Immature natural killer cell (primary cell): Measurements from ENCODE around the gene TMEM270. TPM values are rescaled to one million over a fixed set of nuclear protein-coding genes. Genes with fewer than 3 reads are reported as not detected.

Experiments used
- DNase-seq, 3 donors: peaks; one replicate each; pipeline ENCODE4 v3.0.0; 2022; ENCODE audit warnings: mixed read lengths in 1 of 3
- H3K27ac Mint-ChIP-seq, 6 donors: one replicate each; pipeline ENCODE4 v1.8.0; 2020; ENCODE audit warnings: mixed read lengths in 6 of 6, mild to moderate bottlenecking in 5 of 6, inconsistent platforms in 4 of 6, moderate library complexity in 3 of 6
- H3K27me3 Mint-ChIP-seq, 3 donors: one replicate each; pipeline ENCODE4 v1.8.0; 2020 to 2021; ENCODE audit warnings: low read depth in 3 of 3, mild to moderate bottlenecking in 3 of 3, mixed read lengths in 3 of 3, moderate library complexity in 3 of 3, inconsistent platforms in 1 of 3
- H3K36me3 Mint-ChIP-seq, 3 donors: one replicate each; pipeline ENCODE4 v1.8.0; 2020; ENCODE audit warnings: mixed read lengths in 3 of 3, inconsistent platforms in 2 of 3, mild to moderate bottlenecking in 2 of 3
- H3K4me1 Mint-ChIP-seq, 2 donors: one replicate each; pipeline ENCODE4 v1.8.0; 2020; ENCODE audit warnings: inconsistent platforms in 2 of 2, mild to moderate bottlenecking in 2 of 2, mixed read lengths in 2 of 2, moderate library complexity in 1 of 2
- H3K4me3 Mint-ChIP-seq, 5 donors: one replicate each; pipeline ENCODE4 v1.8.0; 2020; ENCODE audit warnings: mild to moderate bottlenecking in 5 of 5, mixed read lengths in 5 of 5, inconsistent platforms in 3 of 5, moderate library complexity in 3 of 5
- H3K9me3 Mint-ChIP-seq, 6 donors: one replicate each; pipeline ENCODE4 v1.8.0; 2020; ENCODE audit warnings: mild to moderate bottlenecking in 6 of 6, mixed read lengths in 6 of 6, inconsistent platforms in 4 of 6, moderate library complexity in 3 of 6
- polyA plus RNA-seq, 3 donors: library from polyadenylated mRNA; unstranded; fragments of 300-500 nt; fragmentation: Illumina TruSeq; gene quantifications; one replicate each; pipeline ENCODE4 v1.2.3, GENCODE V29; 2021

Gene TMEM270
- polyA plus RNA-seq, 3 donors from 2014 or later: not detected

GRCh38 chr7:73893342-73894101 is 32.6 kb downstream of the TMEM270 start:
- H3K27me3 Mint-ChIP-seq: peaks cover 0 to 8% (median 3%) of the 10 kb centered on the region in 3 donors
- no peak for DNase-seq
- no peaks in the 10 kb centered on the region for H3K9me3 Mint-ChIP-seq
- no peak overlapping the region for H3K27ac Mint-ChIP-seq
- H3K36me3 Mint-ChIP-seq: no peaks in the 10 kb centered on the region
- no peak overlapping the region for H3K4me3 Mint-ChIP-seq
- no peaks in the 10 kb centered on the region for H3K4me1 Mint-ChIP-seq

- no peaks in the 10 kb centered on the region for H3K9me3 Mint-ChIP-seq
- no peaks in the 10 kb centered on the region for H3K36me3 Mint-ChIP-seq
- no peak for DNase-seq
- H3K27me3 Mint-ChIP-seq: peaks cover 0 to 8% (median 3%) of the 10 kb centered on the region in 3 donors
- H3K4me1 Mint-ChIP-seq: no peaks in the 10 kb centered on the region
- H3K27ac Mint-ChIP-seq: no peak overlapping the region
- no peak overlapping the region for H3K4me3 Mint-ChIP-seq
These were observed 33.2 kb downstream of the TMEM270 start for GRCh38 chr7:73894166-73894565.

GRCh38 chr7:73894733-73895551 is 34.0 kb downstream of the TMEM270 start:
- H3K27ac Mint-ChIP-seq: no peak overlapping the region
- no peaks in the 10 kb centered on the region for H3K36me3 Mint-ChIP-seq
- no peak overlapping the region for H3K4me3 Mint-ChIP-seq
- no peaks in the 10 kb centered on the region for H3K9me3 Mint-ChIP-seq
- no peaks in the 10 kb centered on the region for H3K4me1 Mint-ChIP-seq
- H3K27me3 Mint-ChIP-seq: peaks cover 0 to 8% (median 3%) of the 10 kb centered on the region in 3 donors
- no peak for DNase-seq

GRCh38 chr7:73895626-73896025 is 34.7 kb downstream of the TMEM270 start:
- H3K4me1 Mint-ChIP-seq: no peaks in the 10 kb centered on the region
- H3K27ac Mint-ChIP-seq: no peak overlapping the region
- no peaks in the 10 kb centered on the region for H3K36me3 Mint-ChIP-seq
- H3K9me3 Mint-ChIP-seq: no peaks in the 10 kb centered on the region
- no peak overlapping the region for H3K4me3 Mint-ChIP-seq
- no peak for DNase-seq
- peaks cover 0 to 8% (median under 1%) of the 10 kb centered on the region in 3 donors for H3K27me3 Mint-ChIP-seq

GRCh38 chr7:73896454-73896853 is 35.5 kb downstream of the TMEM270 start:
- DNase-seq: no peak
- peaks cover 0 to 6% (median 0%) of the 10 kb centered on the region in 3 donors for H3K27me3 Mint-ChIP-seq
- H3K9me3 Mint-ChIP-seq: no peaks in the 10 kb centered on the region
- H3K27ac Mint-ChIP-seq: peak overlapping the region in 1 of 6 donors; percentile 30
- no peaks in the 10 kb centered on the region for H3K36me3 Mint-ChIP-seq
- H3K4me3 Mint-ChIP-seq: no peak overlapping the region
- no peaks in the 10 kb centered on the region for H3K4me1 Mint-ChIP-seq

GRCh38 chr7:73899731-73900142 is 38.8 kb downstream of the TMEM270 start:
- H3K27me3 Mint-ChIP-seq: peaks cover 0 to 3% (median 0%) of the 10 kb centered on the region in 3 donors
- no peaks in the 10 kb centered on the region for H3K9me3 Mint-ChIP-seq
- H3K27ac Mint-ChIP-seq: no peak overlapping the region
- no peaks in the 10 kb centered on the region for H3K4me1 Mint-ChIP-seq
- H3K4me3 Mint-ChIP-seq: no peak overlapping the region
- no peaks in the 10 kb centered on the region for H3K36me3 Mint-ChIP-seq
- no peak for DNase-seq

- Mint-ChIP-seq H3K27me3 (peaks cover 0 to 3% (median 0%) of the 10 kb centered on the region in 3 donors), H3K27ac (no peak overlapping the region), H3K4me1 (no peaks in the 10 kb centered on the region), H3K4me3 (no peak overlapping the region), H3K36me3 (no peaks in the 10 kb centered on the region), H3K9me3 (no peaks in the 10 kb centered on the region)
- no peak for DNase-seq
These were observed 39.3 kb downstream of the TMEM270 start for GRCh38 chr7:73900286-73900685.

GRCh38 chr7:73901231-73901822 is 40.4 kb downstream of the TMEM270 start:
- Mint-ChIP-seq H3K27me3 (peaks cover 0 to 3% (median 3%) of the 10 kb centered on the region in 3 donors), H3K9me3 (no peaks in the 10 kb centered on the region), H3K4me3 (no peak overlapping the region), H3K27ac (no peak overlapping the region), H3K36me3 (no peaks in the 10 kb centered on the region), H3K4me1 (no peaks in the 10 kb centered on the region)
- DNase-seq: no peak

- Mint-ChIP-seq H3K4me3 (no peak overlapping the region), H3K9me3 (no peaks in the 10 kb centered on the region), H3K4me1 (no peaks in the 10 kb centered on the region), H3K27ac (no peak overlapping the region), H3K27me3 (peaks cover 0 to 3% (median 3%) of the 10 kb centered on the region in 3 donors), H3K36me3 (no peaks in the 10 kb centered on the region)
- no peak for DNase-seq
These were observed 41.1 kb downstream of the TMEM270 start for GRCh38 chr7:73901823-73902597.

GRCh38 chr7:73903321-73904218 is 42.6 kb downstream of the TMEM270 start:
- Mint-ChIP-seq H3K9me3 (no peaks in the 10 kb centered on the region), H3K36me3 (no peaks in the 10 kb centered on the region), H3K27ac (no peak overlapping the region), H3K4me3 (no peak overlapping the region), H3K4me1 (no peaks in the 10 kb centered on the region), H3K27me3 (peaks cover 0 to 3% (median 3%) of the 10 kb centered on the region in 3 donors)
- no peak for DNase-seq

GRCh38 chr7:73904219-73905137 is 43.5 kb downstream of the TMEM270 start:
- Mint-ChIP-seq H3K36me3 (no peaks in the 10 kb centered on the region), H3K9me3 (no peaks in the 10 kb centered on the region), H3K4me1 (no peaks in the 10 kb centered on the region), H3K27me3 (peaks cover 0 to 3% (median 3%) of the 10 kb centered on the region in 3 donors), H3K27ac (no peak overlapping the region), H3K4me3 (no peak overlapping the region)
- DNase-seq: no peak

- Mint-ChIP-seq H3K36me3 (no peaks in the 10 kb centered on the region), H3K4me3 (no peak overlapping the region), H3K27ac (no peak overlapping the region), H3K4me1 (no peaks in the 10 kb centered on the region), H3K9me3 (no peaks in the 10 kb centered on the region), H3K27me3 (peaks cover 0 to 3% (median 3%) of the 10 kb centered on the region in 3 donors)
- DNase-seq: no peak
These were observed 44.4 kb downstream of the TMEM270 start for GRCh38 chr7:73905360-73905759.
